HFFc6 (cell line): ENCODE data around the gene IRS2. TPM values are rescaled to one million over a fixed set of nuclear protein-coding genes. Genes with fewer than 3 reads are reported as not detected.

Experiments used
- DNase-seq: peaks from one replicate; pipeline ENCODE4 v3.0.0-alpha.2; 2018
- H3K27ac Mint-ChIP-seq: 2 replicates; pipeline ENCODE4 v1.8.0; 2020; ENCODE audit warnings: mild to moderate bottlenecking, mixed read lengths
- H3K27me3 Mint-ChIP-seq: 2 replicates; pipeline ENCODE4 v1.8.0; 2021; ENCODE audit warnings: mild to moderate bottlenecking, moderate library complexity, mixed read lengths; ENCODE audit not compliant: insufficient read depth
- H3K36me3 Mint-ChIP-seq: 2 replicates; pipeline ENCODE4 v1.8.0; 2021; ENCODE audit warnings: low read depth, mixed read lengths
- H3K4me1 Mint-ChIP-seq: 2 replicates; pipeline ENCODE4 v1.8.0; 2020; ENCODE audit warnings: low read depth, mixed read lengths
- H3K4me3 Mint-ChIP-seq: 2 replicates; pipeline ENCODE4 v1.8.0; 2020; ENCODE audit warnings: mild to moderate bottlenecking, moderate library complexity, mixed read lengths
- H3K9me3 Mint-ChIP-seq: 2 replicates; pipeline ENCODE4 v1.8.0; 2020; ENCODE audit warnings: mild to moderate bottlenecking, mixed read lengths
- total RNA-seq, 6 experiments: library from RNA; stranded (reverse); fragmentation: NEBNext Ultra II Directional; extraction: Animal tissue kit (Norgen Biotek cat#: 25700); gene quantifications; 2 replicates in 1 of 6; 3 replicates in 5 of 6; pipeline ENCODE4 v1.2.3, GENCODE V29; 2021
- TF ChIP-seq, protein P1 (sequence below): fragments of 200-600 bp; sonication (generic); IDR thresholded peaks from 2 replicates; pipeline ENCODE4 v1.5.0; 2021; ENCODE audit warnings: antibody characterized with exemption, mild to moderate bottlenecking

The IRS2 gene
- total RNA-seq, 6 experiments from 2014 or later = 5.2 to 11.1 (median 5.5) TPM

- H3K27ac Mint-ChIP-seq = no peak overlapping the region
- H3K27me3 Mint-ChIP-seq = peaks cover 9% of the 10 kb centered on the region; the same call in 1 of the 2 replicates
- DNase-seq = no peak
- TF ChIP-seq, protein P1, sequence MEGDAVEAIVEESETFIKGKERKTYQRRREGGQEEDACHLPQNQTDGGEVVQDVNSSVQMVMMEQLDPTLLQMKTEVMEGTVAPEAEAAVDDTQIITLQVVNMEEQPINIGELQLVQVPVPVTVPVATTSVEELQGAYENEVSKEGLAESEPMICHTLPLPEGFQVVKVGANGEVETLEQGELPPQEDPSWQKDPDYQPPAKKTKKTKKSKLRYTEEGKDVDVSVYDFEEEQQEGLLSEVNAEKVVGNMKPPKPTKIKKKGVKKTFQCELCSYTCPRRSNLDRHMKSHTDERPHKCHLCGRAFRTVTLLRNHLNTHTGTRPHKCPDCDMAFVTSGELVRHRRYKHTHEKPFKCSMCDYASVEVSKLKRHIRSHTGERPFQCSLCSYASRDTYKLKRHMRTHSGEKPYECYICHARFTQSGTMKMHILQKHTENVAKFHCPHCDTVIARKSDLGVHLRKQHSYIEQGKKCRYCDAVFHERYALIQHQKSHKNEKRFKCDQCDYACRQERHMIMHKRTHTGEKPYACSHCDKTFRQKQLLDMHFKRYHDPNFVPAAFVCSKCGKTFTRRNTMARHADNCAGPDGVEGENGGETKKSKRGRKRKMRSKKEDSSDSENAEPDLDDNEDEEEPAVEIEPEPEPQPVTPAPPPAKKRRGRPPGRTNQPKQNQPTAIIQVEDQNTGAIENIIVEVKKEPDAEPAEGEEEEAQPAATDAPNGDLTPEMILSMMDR = no peak
- H3K36me3 Mint-ChIP-seq = no peaks in the 10 kb centered on the region
- H3K4me3 Mint-ChIP-seq = no peak overlapping the region
- peaks cover 6% of the 10 kb centered on the region; the same call in 1 of the 2 replicates for H3K4me1 Mint-ChIP-seq
- no peaks in the 10 kb centered on the region for H3K9me3 Mint-ChIP-seq
These were observed 23.0 kb upstream of the IRS2 start for GRCh38 chr13:109809216-109809932.

- TF ChIP-seq, protein P1 = no peak
- peaks cover 6% of the 10 kb centered on the region; the same call in 1 of the 2 replicates for H3K4me1 Mint-ChIP-seq
- no peaks in the 10 kb centered on the region for H3K9me3 Mint-ChIP-seq
- DNase-seq = no peak
- H3K27me3 Mint-ChIP-seq = peaks cover 9% of the 10 kb centered on the region; the same call in 1 of the 2 replicates
- no peak overlapping the region for H3K4me3 Mint-ChIP-seq
- H3K27ac Mint-ChIP-seq = no peak overlapping the region
- no peaks in the 10 kb centered on the region for H3K36me3 Mint-ChIP-seq
These were observed 21.0 kb upstream of the IRS2 start for GRCh38 chr13:109807345-109807744.

DNA sequence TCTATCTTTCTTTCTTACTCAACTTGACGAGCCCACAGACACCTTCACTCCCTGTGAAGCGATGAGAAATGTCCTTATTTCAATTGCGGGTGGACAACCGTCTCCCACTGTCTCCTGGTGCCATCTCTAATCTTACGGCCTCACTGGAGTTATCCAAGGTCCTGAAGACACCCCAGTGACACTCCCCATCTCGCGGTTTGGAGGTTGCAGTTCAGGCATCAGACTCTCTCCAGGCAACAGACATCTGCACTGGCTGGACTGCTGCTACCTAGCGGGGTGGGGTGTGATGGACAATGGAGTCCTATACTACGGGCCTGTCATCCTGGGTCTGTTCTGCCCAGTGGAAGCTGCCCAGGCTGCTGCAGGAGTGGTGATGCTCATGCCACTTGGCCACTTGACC is 18.3 kb upstream of the IRS2 start:
- Mint-ChIP-seq H3K27ac (no peak overlapping the region), H3K4me1 (no peaks in the 10 kb centered on the region), H3K4me3 (no peak overlapping the region), H3K27me3 (peaks cover 3% of the 10 kb centered on the region; the same call in 1 of the 2 replicates), H3K36me3 (no peaks in the 10 kb centered on the region), H3K9me3 (no peaks in the 10 kb centered on the region)
- TF ChIP-seq, protein P1 = no peak
- DNase-seq = no peak

DNA sequence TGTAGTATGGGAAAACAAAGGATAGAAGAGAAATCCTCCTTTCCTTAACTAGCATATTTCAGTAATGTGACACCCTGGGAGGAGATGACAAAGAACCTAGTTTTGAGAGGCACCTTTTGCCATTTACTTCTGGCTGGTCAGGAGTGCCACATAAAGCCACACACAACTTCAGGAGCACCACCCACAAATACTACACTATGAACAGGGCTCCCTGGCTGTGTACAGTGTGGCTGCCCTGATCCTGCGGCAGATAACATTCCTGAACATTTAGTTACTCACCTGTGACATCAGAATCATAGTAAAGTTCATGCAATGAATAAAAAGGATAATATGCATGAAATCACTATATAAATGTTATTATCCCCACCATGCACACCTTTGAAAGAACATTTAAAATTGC is 17.4 kb upstream of the IRS2 start:
- no peaks in the 10 kb centered on the region for H3K27me3 Mint-ChIP-seq
- H3K4me3 Mint-ChIP-seq = no peak overlapping the region
- TF ChIP-seq, protein P1 = no peak
- H3K4me1 Mint-ChIP-seq = no peaks in the 10 kb centered on the region
- no peak for DNase-seq
- no peak overlapping the region for H3K27ac Mint-ChIP-seq
- no peaks in the 10 kb centered on the region for H3K36me3 Mint-ChIP-seq
- H3K9me3 Mint-ChIP-seq = no peaks in the 10 kb centered on the region

GRCh38 chr13:109802936-109803335 is 16.6 kb upstream of the IRS2 start:
- H3K9me3 Mint-ChIP-seq = no peaks in the 10 kb centered on the region
- DNase-seq = no peak
- H3K27me3 Mint-ChIP-seq = no peaks in the 10 kb centered on the region
- no peak overlapping the region for H3K27ac Mint-ChIP-seq
- no peaks in the 10 kb centered on the region for H3K4me1 Mint-ChIP-seq
- no peak overlapping the region for H3K4me3 Mint-ChIP-seq
- TF ChIP-seq, protein P1 = no peak
- H3K36me3 Mint-ChIP-seq = no peaks in the 10 kb centered on the region
